GM12865 (cell line): ENCODE results near the gene HECTD1.
"Not testable (repeated sequence)": the region's sequence is repeated elsewhere in the genome, so short reads cannot be mapped to it uniquely, and the experiment has no call there.

Source experiments
- DNase-seq: peaks from one replicate; pipeline ENCODE4 v3.0.0; 2010; ENCODE audit warnings: low read depth
- H3K4me3 ChIP-seq: 2 replicates; pipeline ENCODE4 v1.5.1; 2011; ENCODE audit warnings: mild to moderate bottlenecking, low read depth, low read length, control low read depth
- TF ChIP-seq, protein P1 (sequence below): IDR thresholded peaks from 2 replicates; pipeline ENCODE4 v1.5.1; 2011; ENCODE audit warnings: low read length, control low read depth, low read depth, inconsistent platforms; ENCODE audit not compliant: insufficient read depth; ENCODE audit errors: missing control alignments

HECTD1 gene

DNA sequence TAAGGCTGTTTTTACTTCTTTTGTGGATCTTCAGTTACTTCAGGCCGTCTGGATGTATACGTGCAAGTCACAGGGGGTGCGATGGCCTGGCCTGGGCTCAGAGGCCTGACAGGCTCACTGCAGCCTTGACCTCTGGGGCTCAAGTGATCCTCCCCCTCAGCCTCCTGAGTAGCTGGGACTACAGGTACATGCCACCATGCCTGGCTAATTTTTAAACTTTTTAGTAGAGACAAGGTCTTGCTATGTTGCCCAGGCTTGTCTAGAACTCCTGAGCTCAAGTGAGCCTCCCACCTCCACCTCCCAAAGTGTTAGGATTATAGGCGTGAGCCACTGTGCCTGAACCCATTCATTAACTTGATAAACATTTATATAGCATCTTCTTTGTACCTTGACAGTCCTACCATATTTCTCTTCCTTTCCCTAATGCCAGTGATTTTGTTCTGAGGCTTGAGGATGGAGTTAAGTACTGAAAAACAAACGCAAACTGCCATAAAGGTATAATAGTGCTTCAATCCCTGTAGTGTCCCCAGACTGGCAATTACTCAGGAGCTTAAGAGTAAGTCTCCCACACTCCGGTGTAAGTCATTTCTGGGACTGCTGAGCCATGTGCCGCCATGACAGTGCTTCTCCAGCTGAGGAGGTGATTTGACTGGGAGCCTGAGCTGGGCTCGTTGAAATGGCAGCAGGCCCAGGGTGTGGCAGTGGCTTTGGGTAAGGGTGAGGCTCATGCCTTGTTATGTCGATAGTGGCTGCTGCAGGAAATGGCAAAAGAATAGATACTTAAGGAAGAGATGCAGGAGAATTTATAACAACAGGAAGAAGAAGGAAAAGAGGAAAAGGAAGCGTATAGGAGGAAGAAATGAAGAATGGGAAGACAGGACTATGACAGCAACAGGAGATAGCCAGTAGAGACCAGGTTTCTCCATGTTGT is 43.7 kb upstream of the HECTD1 start:
- no peak for DNase-seq
- no peak overlapping the region for H3K4me3 ChIP-seq
- TF ChIP-seq, protein P1, sequence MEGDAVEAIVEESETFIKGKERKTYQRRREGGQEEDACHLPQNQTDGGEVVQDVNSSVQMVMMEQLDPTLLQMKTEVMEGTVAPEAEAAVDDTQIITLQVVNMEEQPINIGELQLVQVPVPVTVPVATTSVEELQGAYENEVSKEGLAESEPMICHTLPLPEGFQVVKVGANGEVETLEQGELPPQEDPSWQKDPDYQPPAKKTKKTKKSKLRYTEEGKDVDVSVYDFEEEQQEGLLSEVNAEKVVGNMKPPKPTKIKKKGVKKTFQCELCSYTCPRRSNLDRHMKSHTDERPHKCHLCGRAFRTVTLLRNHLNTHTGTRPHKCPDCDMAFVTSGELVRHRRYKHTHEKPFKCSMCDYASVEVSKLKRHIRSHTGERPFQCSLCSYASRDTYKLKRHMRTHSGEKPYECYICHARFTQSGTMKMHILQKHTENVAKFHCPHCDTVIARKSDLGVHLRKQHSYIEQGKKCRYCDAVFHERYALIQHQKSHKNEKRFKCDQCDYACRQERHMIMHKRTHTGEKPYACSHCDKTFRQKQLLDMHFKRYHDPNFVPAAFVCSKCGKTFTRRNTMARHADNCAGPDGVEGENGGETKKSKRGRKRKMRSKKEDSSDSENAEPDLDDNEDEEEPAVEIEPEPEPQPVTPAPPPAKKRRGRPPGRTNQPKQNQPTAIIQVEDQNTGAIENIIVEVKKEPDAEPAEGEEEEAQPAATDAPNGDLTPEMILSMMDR, result no peak

DNA sequence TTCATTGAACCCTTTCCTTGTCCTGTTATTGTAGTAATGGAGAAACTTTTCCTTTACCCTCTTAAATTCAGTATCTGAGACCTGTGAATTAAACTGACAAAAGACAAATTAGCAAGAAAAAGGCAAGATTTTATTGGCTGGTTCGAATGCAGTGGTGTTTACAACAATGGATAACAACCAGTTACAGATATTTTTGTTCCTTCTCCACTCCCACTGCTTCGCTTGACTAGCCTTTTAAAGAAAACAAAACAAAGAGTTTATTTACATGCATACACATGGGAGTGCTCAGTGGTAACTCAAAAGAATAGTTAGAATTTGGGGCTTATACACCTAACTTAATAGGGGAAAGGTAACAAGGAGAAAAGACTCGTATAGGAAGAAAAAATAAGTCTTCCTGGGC is 37.0 kb upstream of the HECTD1 start:
- H3K4me3 ChIP-seq, result no peak overlapping the region
- no peak for DNase-seq
- TF ChIP-seq, protein P1, result no peak

DNA sequence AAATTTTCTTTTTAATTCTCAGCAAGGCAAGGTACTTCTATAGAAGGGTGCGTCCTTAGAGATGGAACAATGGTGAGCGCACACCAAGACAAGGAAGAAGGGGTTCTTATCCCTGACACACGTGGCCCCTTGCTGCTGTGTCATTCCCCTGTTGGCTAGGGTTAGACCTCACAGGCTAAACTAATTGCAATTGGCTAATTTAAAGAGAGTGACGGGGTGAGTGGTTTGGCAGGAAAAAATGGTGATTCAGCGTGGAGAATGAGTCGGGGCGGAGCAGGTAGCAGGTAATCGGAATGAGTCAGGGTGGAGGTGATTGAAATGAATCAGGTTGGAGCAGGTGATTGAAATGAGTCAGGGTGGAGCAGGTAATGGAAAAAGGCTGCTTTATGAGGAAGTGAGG is 36.3 kb upstream of the HECTD1 start:
- no peak overlapping the region for H3K4me3 ChIP-seq
- TF ChIP-seq, protein P1, result no peak
- no peak for DNase-seq

DNA sequence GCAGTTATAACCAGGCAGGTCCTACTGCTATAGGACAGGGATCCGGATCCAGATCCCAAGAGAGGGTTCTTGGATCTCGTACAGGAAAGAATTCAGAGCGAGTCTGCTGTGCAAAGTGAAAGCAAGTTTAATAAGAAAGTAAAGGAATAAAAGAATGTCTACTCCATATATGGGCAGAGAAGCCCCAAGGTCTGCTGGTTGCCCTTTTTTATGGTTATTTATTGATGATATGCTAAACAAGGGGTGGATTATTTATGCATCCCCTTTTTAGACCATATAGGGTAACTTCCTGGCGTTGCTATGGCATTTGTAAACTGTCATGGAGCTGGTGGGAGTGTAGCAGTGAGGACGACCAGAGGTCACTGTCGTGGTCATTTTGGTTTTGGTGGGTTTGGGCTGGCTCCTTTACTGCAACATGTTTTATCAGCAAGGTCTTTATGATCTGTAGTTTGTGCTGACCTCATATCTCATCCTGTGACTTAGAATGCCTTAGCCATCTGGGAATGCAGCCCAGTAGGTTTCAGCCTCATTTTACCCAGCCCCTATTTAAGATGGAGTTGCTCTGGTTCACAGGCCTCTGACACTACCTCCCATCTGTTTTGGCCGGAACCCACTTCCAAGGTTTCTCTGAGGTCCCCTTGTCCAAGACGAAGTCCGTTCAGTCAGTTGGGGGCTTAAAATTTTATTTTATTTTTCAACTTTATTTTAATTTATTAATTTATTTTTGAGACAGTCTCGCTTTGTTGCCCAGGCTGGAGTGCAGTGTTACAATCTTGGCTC is 34.8 kb upstream of the HECTD1 start:
- not testable (repeated sequence) for DNase-seq, H3K4me3 ChIP-seq

DNA sequence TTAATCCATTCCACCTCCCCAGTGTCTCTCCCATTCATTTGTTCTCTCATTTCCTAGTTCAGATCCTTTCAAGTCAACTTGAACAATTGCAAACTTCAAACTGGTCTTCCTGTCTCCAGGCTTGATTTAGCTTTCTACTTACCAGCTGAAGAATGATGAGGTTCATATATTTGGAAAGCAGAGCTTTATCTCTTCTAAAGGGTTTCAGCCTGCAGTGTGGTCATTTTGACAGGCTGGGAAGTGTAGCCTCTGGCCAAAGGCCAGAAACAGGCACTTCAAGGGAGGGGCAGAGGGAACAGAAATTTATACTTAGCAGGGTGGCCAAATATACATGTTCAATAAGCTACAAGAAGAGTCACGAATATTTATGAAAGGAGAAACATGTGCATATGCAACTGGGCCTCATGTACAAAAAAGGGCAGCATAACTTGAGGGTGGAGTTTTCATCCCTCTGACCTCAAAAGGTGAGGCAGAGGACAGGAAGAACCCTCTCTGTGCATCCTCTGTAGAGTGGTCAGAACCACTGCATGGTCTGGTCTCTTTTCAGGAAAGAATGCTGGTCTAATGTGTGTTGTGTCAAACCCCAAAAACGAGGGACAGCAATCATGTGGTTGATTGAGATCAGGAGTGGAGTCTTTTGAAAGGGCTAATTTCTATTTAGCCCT is 34.0 kb upstream of the HECTD1 start:
- peak; percentile 42 for DNase-seq
- TF ChIP-seq, protein P1, result no peak
- H3K4me3 ChIP-seq, result no peak overlapping the region

DNA sequence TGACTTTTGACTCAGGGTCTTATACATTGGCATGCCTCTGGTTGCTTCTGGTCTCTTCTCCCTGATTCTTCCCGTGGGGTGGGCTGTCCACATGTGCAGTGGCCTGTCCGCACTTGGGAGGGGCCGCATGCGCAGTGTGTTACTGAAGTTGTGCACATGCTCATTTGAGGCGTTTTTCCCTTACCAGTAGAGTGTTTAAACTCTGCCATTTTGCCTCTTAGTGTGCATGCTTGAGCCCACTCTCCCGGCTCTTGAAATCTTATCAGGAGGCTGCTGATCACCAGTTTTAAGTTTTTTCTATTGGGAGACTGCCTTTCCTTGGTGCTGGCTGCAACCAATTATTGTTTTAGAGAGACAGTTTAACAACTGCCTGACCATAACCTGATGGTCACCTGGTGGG is 32.1 kb upstream of the HECTD1 start:
- no peak for DNase-seq
- no peak overlapping the region for H3K4me3 ChIP-seq
- TF ChIP-seq, protein P1, result no peak

DNA sequence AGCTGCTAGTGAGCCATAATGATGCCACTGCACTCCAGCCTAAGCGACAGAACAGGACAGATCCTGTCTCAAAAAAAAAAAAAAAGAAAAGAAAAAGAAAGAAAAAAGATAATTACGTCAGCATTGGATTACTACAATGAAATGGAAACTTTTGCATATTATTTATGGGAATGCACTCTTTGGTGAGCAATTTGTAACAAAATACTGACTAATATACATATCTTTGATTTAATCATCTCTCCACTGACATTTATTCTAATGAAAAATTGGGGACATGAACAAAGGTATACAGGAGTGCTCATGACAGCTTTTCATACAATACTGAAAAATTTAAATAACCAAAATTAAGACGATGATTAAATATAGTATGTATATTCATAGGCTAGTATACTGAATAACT is 27.9 kb upstream of the HECTD1 start:
- no peak overlapping the region for H3K4me3 ChIP-seq
- DNase-seq, result no peak
- TF ChIP-seq, protein P1, result no peak
